Natural killer cell (primary cell): ENCODE results near the gene DLEC1. TPM values are rescaled to one million over a fixed set of nuclear protein-coding genes. Genes with fewer than 3 reads are reported as not detected.

Experiments
- ATAC-seq, 3 donors: fragments of 150-1000 bp in 2 of 3; fragments of 200-7000 bp in 1 of 3; cut with Tn5 transposase; 1 replicate in 1 of 3; 2 replicates in 2 of 3; pipeline ENCODE4 v1.10.0; 2021; ENCODE audit warnings: mild to moderate bottlenecking in 2 of 3, moderate library complexity in 2 of 3
- DNase-seq, 2 donors: peaks; one replicate each; pipeline versions ENCODE4 v3.0.0 to v3.0.0-alpha.2; 2013 to 2021; ENCODE audit warnings: mixed read lengths in 1 of 2
- H3K27ac ChIP-seq: one replicate; pipeline ENCODE4 v1.5.1; 2013; ENCODE audit warnings: mild to moderate bottlenecking, low read length
- H3K27me3 ChIP-seq: one replicate; pipeline ENCODE4 v1.6.1; 2013; ENCODE audit warnings: low read length; ENCODE audit not compliant: control insufficient read depth, insufficient read depth
- H3K36me3 ChIP-seq: one replicate; pipeline ENCODE4 v1.6.1; 2013; ENCODE audit warnings: low read length; ENCODE audit not compliant: control insufficient read depth, insufficient read depth
- H3K4me1 ChIP-seq: one replicate; pipeline ENCODE4 v1.6.1; 2013; ENCODE audit warnings: low read length; ENCODE audit not compliant: control insufficient read depth, insufficient read depth
- H3K4me3 ChIP-seq: one replicate; pipeline ENCODE4 v1.5.1; 2013; ENCODE audit warnings: low read length
- H3K9me3 ChIP-seq: one replicate; pipeline ENCODE4 v1.6.1; 2013; ENCODE audit warnings: low read length; ENCODE audit not compliant: control insufficient read depth, insufficient read depth
- H3K27ac Mint-ChIP-seq, 2 donors: one replicate each; pipeline ENCODE4 v1.8.0; 2022; ENCODE audit warnings: mild to moderate bottlenecking in 2 of 2, mixed read lengths in 2 of 2, moderate library complexity in 1 of 2
- H3K27me3 Mint-ChIP-seq, 2 donors: one replicate each; pipeline ENCODE4 v1.8.0; 2022; ENCODE audit warnings: low read depth in 2 of 2, mixed read lengths in 2 of 2
- H3K36me3 Mint-ChIP-seq: one replicate; pipeline ENCODE4 v1.8.0; 2022; ENCODE audit warnings: mixed read lengths
- H3K4me1 Mint-ChIP-seq, 2 donors: one replicate each; pipeline ENCODE4 v1.8.0; 2022; ENCODE audit warnings: mixed read lengths in 2 of 2
- H3K4me3 Mint-ChIP-seq: one replicate; pipeline ENCODE4 v1.8.0; 2022; ENCODE audit warnings: mild to moderate bottlenecking, moderate library complexity, mixed read lengths
- H3K9me3 Mint-ChIP-seq, 2 donors: one replicate each; pipeline ENCODE4 v1.8.0; 2022; ENCODE audit warnings: mixed read lengths in 2 of 2
- WGBS: methylation state at CpG from one replicate; pipeline ENCODE4 v1.1.7; 2013; ENCODE audit warnings: missing lambda C conversion rate; ENCODE audit not compliant: insufficient coverage; 5-methylcytosine and 5-hydroxymethylcytosine counted together
- intact Hi-C: fragments of 100-400 bp; cut with micrococcal nuclease; formaldehyde crosslinking; loops from one replicate; pipeline ENCODE4 v1.14.2; 2022
- total RNA-seq, 4 donors: library from RNA; stranded (reverse); fragments of 120-200 nt in 1 of 4; gene quantifications; one replicate each; pipeline versions ENCODE4 v1.2.3 to v1.2.4, GENCODE V29; 2013 to 2022
- TF ChIP-seq, protein P1 (sequence below): fragments of 200-600 bp; IDR thresholded peaks from one replicate; pipeline ENCODE4 v1.8.0; 2022; ENCODE audit warnings: antibody characterized with exemption

The DLEC1 gene
- total RNA-seq, 3 donors from 2014 or later (not counting 1 experiment from before 2014, with no cell fraction given) = 6.1 to 7.5 (median 7.0) TPM

DNA sequence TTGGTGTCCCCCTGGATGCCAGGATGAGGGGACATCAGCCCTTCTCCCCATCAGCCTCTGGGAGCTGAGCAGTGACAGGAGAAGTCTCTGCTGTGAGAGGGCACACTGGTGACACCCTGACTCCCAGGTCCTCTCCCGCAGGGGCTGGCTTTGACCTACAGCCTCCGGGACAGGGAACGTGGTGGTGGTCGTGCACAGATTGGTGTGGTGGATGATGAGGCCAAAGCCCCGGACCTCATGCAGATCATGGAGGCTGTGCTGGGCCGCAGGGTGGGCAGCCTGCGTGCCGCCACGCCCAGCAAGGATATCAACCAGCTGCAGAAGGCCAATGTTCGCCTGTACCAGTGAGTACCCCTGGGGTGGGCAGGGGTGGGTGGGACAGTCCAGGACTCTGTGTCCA is 41.7 kb upstream of the DLEC1 start:
- Mint-ChIP-seq H3K27me3 (no peaks in the 10 kb centered on the region), H3K4me3 (no peak overlapping the region), H3K36me3 (no peaks in the 10 kb centered on the region), H3K4me1 (peaks cover 46 to 60% of the 10 kb centered on the region in 2 donors), H3K9me3 (no peaks in the 10 kb centered on the region), H3K27ac (peak overlapping the region; percentile 71 to 96)
- no peak overlapping the region for H3K27ac ChIP-seq
- H3K27me3 ChIP-seq = no peaks in the 10 kb centered on the region
- H3K4me1 ChIP-seq = peaks cover 44% of the 10 kb centered on the region
- no peaks in the 10 kb centered on the region for H3K9me3 ChIP-seq
- TF ChIP-seq, protein P1, sequence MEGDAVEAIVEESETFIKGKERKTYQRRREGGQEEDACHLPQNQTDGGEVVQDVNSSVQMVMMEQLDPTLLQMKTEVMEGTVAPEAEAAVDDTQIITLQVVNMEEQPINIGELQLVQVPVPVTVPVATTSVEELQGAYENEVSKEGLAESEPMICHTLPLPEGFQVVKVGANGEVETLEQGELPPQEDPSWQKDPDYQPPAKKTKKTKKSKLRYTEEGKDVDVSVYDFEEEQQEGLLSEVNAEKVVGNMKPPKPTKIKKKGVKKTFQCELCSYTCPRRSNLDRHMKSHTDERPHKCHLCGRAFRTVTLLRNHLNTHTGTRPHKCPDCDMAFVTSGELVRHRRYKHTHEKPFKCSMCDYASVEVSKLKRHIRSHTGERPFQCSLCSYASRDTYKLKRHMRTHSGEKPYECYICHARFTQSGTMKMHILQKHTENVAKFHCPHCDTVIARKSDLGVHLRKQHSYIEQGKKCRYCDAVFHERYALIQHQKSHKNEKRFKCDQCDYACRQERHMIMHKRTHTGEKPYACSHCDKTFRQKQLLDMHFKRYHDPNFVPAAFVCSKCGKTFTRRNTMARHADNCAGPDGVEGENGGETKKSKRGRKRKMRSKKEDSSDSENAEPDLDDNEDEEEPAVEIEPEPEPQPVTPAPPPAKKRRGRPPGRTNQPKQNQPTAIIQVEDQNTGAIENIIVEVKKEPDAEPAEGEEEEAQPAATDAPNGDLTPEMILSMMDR = no peak
- WGBS = 97% methylated on average over 10 of the region's 10 CpGs
- H3K36me3 ChIP-seq = peaks cover 19% of the 10 kb centered on the region
- ATAC-seq (no peak), DNase-seq (no peak)
- intact Hi-C loops = loop anchor here (2.0 kb wide), 1 partner anchor 41 kb away; the partner anchor contains the start of gene DLEC1
- no peak overlapping the region for H3K4me3 ChIP-seq

DNA sequence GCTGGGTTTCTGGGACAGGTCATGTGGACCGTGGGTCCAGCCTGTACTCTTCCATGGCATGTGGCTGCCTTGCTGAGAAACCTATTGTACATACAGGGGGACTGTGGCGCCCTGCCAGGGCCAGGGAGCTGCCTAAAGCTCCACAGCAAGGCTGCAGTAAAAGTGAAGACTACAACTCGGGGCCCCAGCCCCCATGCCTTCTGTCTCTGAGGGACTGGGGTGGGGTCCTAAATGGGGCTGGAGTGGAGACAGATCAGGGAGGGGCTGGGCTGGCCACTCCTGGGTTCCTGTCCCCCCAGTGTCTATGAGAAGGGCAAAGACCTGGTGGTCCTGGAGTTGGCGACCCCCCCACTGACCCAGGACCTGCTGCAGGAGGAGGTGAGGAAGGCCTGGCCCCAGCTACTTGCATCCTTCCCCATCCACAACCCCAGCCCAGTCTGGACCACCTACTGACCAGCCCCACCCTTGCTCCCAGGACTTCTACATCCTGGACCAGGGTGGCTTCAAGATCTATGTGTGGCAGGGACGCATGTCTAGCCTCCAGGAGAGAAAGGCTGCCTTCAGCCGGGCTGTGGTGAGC is 41.1 kb upstream of the DLEC1 start:
- no peaks in the 10 kb centered on the region for H3K36me3 Mint-ChIP-seq
- intact Hi-C loops = loop anchor here (2.0 kb wide), 1 partner anchor 41 kb away; the partner anchor contains the start of gene DLEC1
- WGBS = 93% methylated on average over 6 of the region's 6 CpGs
- Histone ChIP-seq H3K4me1 (peaks cover 44% of the 10 kb centered on the region), H3K27me3 (no peaks in the 10 kb centered on the region), H3K9me3 (no peaks in the 10 kb centered on the region), H3K36me3 (peaks cover 21% of the 10 kb centered on the region), H3K4me3 (no peak overlapping the region), H3K27ac (peak overlapping the region; percentile 92)
- H3K27me3 Mint-ChIP-seq = no peaks in the 10 kb centered on the region
- peaks cover 46 to 62% of the 10 kb centered on the region in 2 donors for H3K4me1 Mint-ChIP-seq
- no peaks in the 10 kb centered on the region for H3K9me3 Mint-ChIP-seq
- no peak overlapping the region for H3K4me3 Mint-ChIP-seq
- ATAC-seq (no peak), DNase-seq (no peak)
- H3K27ac Mint-ChIP-seq = peak overlapping the region; percentile 92 to 96
- TF ChIP-seq, protein P1 = no peak

DNA sequence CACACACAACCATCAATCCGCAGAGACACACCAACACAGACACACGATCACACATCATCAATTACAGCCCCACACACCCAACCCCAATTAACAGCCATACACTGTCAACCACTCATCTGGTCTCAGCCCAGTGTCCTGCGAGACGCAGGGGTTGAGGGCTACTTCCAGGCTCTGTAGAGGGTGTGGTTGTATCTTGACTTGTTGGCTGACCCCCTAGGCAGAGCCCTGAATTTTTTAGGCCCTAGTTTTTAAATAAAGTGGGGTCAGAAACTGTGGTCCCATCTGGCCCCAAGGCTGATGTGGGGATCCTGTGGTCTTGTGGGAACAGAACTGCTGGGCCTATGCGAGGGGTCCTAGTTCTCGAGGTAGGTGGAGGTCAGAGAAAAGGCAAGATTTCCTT is 39.2 kb upstream of the DLEC1 start:
- no peaks in the 10 kb centered on the region for H3K27me3 Mint-ChIP-seq
- peaks cover 36 to 59% of the 10 kb centered on the region in 2 donors for H3K4me1 Mint-ChIP-seq
- H3K27ac ChIP-seq = no peak overlapping the region
- H3K9me3 ChIP-seq = no peaks in the 10 kb centered on the region
- 96% methylated on average over 6 of the region's 6 CpGs for WGBS
- TF ChIP-seq, protein P1 = no peak
- peak overlapping the region; percentile 92 to 96 for H3K27ac Mint-ChIP-seq
- H3K27me3 ChIP-seq = no peaks in the 10 kb centered on the region
- no peak for ATAC-seq
- H3K4me3 ChIP-seq = no peak overlapping the region
- DNase-seq = no peak
- H3K4me1 ChIP-seq = peaks cover 33% of the 10 kb centered on the region
- peak overlapping the region; percentile 62 for H3K4me3 Mint-ChIP-seq
- H3K9me3 Mint-ChIP-seq = no peaks in the 10 kb centered on the region
- H3K36me3 Mint-ChIP-seq = no peaks in the 10 kb centered on the region
- intact Hi-C loops = no loop called here
- H3K36me3 ChIP-seq = peaks cover 21% of the 10 kb centered on the region
